ENCODE results near the gene FUBP1. TPM values are rescaled to one million over a fixed set of nuclear protein-coding genes. Genes with fewer than 3 reads are reported as not detected.
A peak's percentile ranks its signal among the peaks of the same experiment; 100 is the strongest.

The FUBP1 gene
- total and polyA plus RNA-seq, 2 of the 13 experiments (the other 11 are each of a cell fraction or from before 2014, with no cell fraction given): 98.1 to 166 TPM

DNA sequence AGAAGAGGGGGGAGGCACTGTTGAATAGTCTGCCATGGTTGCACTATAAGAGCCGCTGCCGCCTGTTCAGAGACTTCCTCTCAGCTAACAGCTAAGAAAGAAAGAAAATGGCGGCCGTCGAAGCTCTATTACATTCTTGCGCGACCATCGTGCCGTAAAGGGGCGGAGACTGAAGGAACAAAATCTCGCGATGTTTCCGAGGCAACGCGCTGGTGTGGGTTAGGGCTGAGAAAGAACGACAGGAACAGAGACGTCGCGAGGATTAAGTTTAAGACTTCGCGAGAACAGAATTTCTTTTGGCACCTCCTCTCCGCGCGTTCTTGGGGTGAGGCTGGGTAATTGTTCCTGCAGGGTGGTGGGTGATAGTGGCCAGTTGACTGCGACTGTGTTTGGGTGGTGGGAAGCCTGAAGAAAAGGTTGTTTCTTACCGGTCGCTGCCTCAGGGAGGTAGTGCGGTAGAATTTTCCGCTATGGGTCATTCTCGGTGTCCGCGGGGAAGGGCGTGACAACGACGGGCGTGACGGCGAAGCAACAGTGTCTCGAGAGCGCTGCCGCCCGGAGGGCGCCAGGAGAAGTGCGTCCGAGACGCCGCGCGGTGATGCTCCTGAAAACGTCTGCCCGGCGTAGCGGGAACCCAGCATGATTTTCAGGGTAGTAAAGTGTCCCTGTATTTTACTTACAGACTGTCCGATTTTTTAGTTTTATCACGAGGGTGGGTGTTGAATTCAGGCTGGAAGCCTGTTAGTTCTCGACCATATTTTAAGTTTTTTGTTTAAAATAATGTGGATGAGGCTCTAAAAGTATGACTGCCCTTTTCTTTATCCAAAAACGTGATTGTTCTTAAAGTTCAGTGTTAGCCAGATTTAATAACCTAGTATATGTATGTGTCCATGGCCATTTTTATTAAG is at the start of gene FUBP1 (continued):
- TF ChIP-seq IRF2 (CRISPR knock-in tag; IDR thresholded peaks at IDR 0.05): peak; percentile 53; the same call in 1 of the 2 replicates
- TF ChIP-seq SP1 (IDR thresholded peaks at IDR 0.05): peak; percentile 66; the same call in 1 of the 2 replicates
- peak; percentile 47; the same call in 1 of the 2 replicates for TF ChIP-seq SP1 (CRISPR knock-in tag; IDR thresholded peaks at IDR 0.05)
- TF ChIP-seq ZNF367 (CRISPR knock-in tag; IDR thresholded peaks at IDR 0.05; ENCODE audit: borderline replicate concordance): no peak
- TF ChIP-seq TCF7 (IDR thresholded peaks at IDR 0.05; ENCODE audit: low read depth): no peak
- TF ChIP-seq XRCC5 (optimal IDR thresholded peaks at IDR 0.05; ENCODE audit: low read length): no peak
- TF ChIP-seq, protein P1, sequence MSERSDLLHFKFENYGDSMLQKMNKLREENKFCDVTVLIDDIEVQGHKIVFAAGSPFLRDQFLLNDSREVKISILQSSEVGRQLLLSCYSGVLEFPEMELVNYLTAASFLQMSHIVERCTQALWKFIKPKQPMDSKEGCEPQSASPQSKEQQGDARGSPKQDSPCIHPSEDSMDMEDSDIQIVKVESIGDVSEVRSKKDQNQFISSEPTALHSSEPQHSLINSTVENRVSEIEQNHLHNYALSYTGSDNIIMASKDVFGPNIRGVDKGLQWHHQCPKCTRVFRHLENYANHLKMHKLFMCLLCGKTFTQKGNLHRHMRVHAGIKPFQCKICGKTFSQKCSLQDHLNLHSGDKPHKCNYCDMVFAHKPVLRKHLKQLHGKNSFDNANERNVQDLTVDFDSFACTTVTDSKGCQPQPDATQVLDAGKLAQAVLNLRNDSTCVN (CRISPR knock-in tag; IDR thresholded peaks at IDR 0.05; ENCODE audit: borderline replicate concordance): peak; percentile 71; the same call in 1 of the 2 replicates
- TF ChIP-seq, protein P2, sequence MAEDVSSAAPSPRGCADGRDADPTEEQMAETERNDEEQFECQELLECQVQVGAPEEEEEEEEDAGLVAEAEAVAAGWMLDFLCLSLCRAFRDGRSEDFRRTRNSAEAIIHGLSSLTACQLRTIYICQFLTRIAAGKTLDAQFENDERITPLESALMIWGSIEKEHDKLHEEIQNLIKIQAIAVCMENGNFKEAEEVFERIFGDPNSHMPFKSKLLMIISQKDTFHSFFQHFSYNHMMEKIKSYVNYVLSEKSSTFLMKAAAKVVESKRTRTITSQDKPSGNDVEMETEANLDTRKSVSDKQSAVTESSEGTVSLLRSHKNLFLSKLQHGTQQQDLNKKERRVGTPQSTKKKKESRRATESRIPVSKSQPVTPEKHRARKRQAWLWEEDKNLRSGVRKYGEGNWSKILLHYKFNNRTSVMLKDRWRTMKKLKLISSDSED (CRISPR knock-in tag; IDR thresholded peaks at IDR 0.05): no peak
- TF ChIP-seq, protein P3, sequence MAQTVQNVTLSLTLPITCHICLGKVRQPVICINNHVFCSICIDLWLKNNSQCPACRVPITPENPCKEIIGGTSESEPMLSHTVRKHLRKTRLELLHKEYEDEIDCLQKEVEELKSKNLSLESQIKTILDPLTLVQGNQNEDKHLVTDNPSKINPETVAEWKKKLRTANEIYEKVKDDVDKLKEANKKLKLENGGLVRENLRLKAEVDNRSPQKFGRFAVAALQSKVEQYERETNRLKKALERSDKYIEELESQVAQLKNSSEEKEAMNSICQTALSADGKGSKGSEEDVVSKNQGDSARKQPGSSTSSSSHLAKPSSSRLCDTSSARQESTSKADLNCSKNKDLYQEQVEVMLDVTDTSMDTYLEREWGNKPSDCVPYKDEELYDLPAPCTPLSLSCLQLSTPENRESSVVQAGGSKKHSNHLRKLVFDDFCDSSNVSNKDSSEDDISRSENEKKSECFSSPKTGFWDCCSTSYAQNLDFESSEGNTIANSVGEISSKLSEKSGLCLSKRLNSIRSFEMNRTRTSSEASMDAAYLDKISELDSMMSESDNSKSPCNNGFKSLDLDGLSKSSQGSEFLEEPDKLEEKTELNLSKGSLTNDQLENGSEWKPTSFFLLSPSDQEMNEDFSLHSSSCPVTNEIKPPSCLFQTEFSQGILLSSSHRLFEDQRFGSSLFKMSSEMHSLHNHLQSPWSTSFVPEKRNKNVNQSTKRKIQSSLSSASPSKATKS (CRISPR knock-in tag; IDR thresholded peaks at IDR 0.05): no peak
- TF ChIP-seq ZFP37 (CRISPR knock-in tag; IDR thresholded peaks at IDR 0.05; ENCODE audit: borderline replicate concordance): no peak
- TF ChIP-seq MIER3 (CRISPR knock-in tag; IDR thresholded peaks at IDR 0.05; ENCODE audit: borderline replicate concordance): peak; percentile 56; the same call in 1 of the 2 replicates
- TF ChIP-seq, protein P4, sequence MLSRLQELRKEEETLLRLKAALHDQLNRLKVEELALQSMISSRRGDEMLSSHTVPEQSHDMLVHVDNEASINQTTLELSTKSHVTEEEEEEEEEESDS (CRISPR knock-in tag; IDR thresholded peaks at IDR 0.05; ENCODE audit: borderline replicate concordance): no peak
- no peak for TF ChIP-seq GTF2F1 (IDR thresholded peaks at IDR 0.05; ENCODE audit: low read length)
- peak; percentile 94 for TF ChIP-seq HOXA3 (CRISPR knock-in tag; IDR thresholded peaks at IDR 0.05)
- TF ChIP-seq, protein P5, sequence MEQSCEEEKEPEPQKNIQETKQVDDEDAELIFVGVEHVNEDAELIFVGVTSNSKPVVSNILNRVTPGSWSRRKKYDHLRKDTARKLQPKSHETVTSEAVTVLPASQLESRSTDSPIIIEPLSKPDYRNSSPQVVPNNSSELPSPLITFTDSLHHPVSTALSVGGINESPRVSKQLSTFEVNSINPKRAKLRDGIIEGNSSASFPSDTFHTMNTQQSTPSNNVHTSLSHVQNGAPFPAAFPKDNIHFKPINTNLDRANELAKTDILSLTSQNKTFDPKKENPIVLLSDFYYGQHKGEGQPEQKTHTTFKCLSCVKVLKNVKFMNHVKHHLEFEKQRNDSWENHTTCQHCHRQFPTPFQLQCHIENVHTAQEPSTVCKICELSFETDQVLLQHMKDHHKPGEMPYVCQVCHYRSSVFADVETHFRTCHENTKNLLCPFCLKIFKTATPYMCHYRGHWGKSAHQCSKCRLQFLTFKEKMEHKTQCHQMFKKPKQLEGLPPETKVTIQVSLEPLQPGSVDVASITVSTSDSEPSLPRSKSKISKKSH (CRISPR knock-in tag; IDR thresholded peaks at IDR 0.05; ENCODE audit: borderline replicate concordance): no peak
- peak; percentile 26; the same call in 1 of the 2 replicates for TF ChIP-seq SALL2 (CRISPR knock-in tag; IDR thresholded peaks at IDR 0.05)
- peak; percentile 54 for TF ChIP-seq SKI (IDR thresholded peaks at IDR 0.05; ENCODE audit: partially characterized antibody)
- peak; percentile 88; the same call in 1 of the 2 replicates for TF ChIP-seq ZNF879 (CRISPR knock-in tag; IDR thresholded peaks at IDR 0.05)
- no peak for TF ChIP-seq ZNF660 (CRISPR knock-in tag; IDR thresholded peaks at IDR 0.05; ENCODE audit: borderline replicate concordance, low read depth)
- TF ChIP-seq, protein P6, sequence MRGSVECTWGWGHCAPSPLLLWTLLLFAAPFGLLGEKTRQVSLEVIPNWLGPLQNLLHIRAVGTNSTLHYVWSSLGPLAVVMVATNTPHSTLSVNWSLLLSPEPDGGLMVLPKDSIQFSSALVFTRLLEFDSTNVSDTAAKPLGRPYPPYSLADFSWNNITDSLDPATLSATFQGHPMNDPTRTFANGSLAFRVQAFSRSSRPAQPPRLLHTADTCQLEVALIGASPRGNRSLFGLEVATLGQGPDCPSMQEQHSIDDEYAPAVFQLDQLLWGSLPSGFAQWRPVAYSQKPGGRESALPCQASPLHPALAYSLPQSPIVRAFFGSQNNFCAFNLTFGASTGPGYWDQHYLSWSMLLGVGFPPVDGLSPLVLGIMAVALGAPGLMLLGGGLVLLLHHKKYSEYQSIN (CRISPR knock-in tag; IDR thresholded peaks at IDR 0.05; ENCODE audit: borderline replicate concordance): no peak
- no peak for TF ChIP-seq HNF4A (CRISPR knock-in tag; IDR thresholded peaks at IDR 0.05)
- peak; percentile 79 for TF ChIP-seq RBFOX2 (IDR thresholded peaks at IDR 0.05; ENCODE audit: low read depth, low read length)
